Nephron progenitor cell (in vitro differentiated cells): ENCODE measurements around the gene SUSD1.

Experiments
- DNase-seq: peaks from one replicate; pipeline ENCODE4 v3.0.0; 2021
- H3K27ac Mint-ChIP-seq: 2 replicates; pipeline ENCODE4 v1.8.0; 2021; ENCODE audit warnings: mild to moderate bottlenecking, moderate library complexity, mixed read lengths
- H3K27me3 Mint-ChIP-seq: 2 replicates; pipeline ENCODE4 v1.8.0; 2021; ENCODE audit warnings: mild to moderate bottlenecking, low read depth, mixed read lengths; ENCODE audit not compliant: poor library complexity
- H3K36me3 Mint-ChIP-seq: 2 replicates; pipeline ENCODE4 v1.8.0; 2021; ENCODE audit warnings: low read depth, mixed read lengths
- H3K4me1 Mint-ChIP-seq: 2 replicates; pipeline ENCODE4 v1.8.0; 2021; ENCODE audit warnings: mixed read lengths
- H3K4me3 Mint-ChIP-seq: 2 replicates; pipeline ENCODE4 v1.8.0; 2021; ENCODE audit warnings: mild to moderate bottlenecking, moderate library complexity, mixed read lengths
- H3K9me3 Mint-ChIP-seq: 2 replicates; pipeline ENCODE4 v1.8.0; 2021; ENCODE audit warnings: mild to moderate bottlenecking, moderate library complexity, mixed read lengths
- CTCF ChIP-seq: fragments of 200-600 bp; sonication (generic); IDR thresholded peaks from 2 replicates; pipeline ENCODE4 v1.5.0; 2021; ENCODE audit warnings: antibody characterized with exemption

The SUSD1 gene

GRCh38 chr9:112032009-112032408 is 143.1 kb downstream of the SUSD1 start:
- no peak overlapping the region for H3K4me3 Mint-ChIP-seq
- no peak for TF ChIP-seq CTCF
- H3K36me3 Mint-ChIP-seq: peaks cover 13% of the 10 kb centered on the region
- H3K9me3 Mint-ChIP-seq: no peaks in the 10 kb centered on the region
- no peaks in the 10 kb centered on the region for H3K27me3 Mint-ChIP-seq
- H3K27ac Mint-ChIP-seq: peak overlapping the region; percentile 11
- peaks cover 16% of the 10 kb centered on the region for H3K4me1 Mint-ChIP-seq
- DNase-seq: no peak

- Mint-ChIP-seq H3K4me3 (no peak overlapping the region), H3K4me1 (peaks cover 16% of the 10 kb centered on the region), H3K27me3 (no peaks in the 10 kb centered on the region), H3K27ac (no peak overlapping the region), H3K36me3 (peaks cover 11% of the 10 kb centered on the region), H3K9me3 (no peaks in the 10 kb centered on the region)
- DNase-seq: no peak
- no peak for TF ChIP-seq CTCF
Observed at GRCh38 chr9:112031400-112031799, 143.7 kb downstream of the SUSD1 start.

GRCh38 chr9:112029921-112030444 is 145.1 kb downstream of the SUSD1 start:
- Mint-ChIP-seq H3K36me3 (peaks cover 2% of the 10 kb centered on the region), H3K9me3 (peaks cover 4% of the 10 kb centered on the region), H3K27me3 (peaks cover 4% of the 10 kb centered on the region), H3K4me1 (peaks cover 11% of the 10 kb centered on the region), H3K27ac (peak overlapping the region; percentile 1), H3K4me3 (no peak overlapping the region)
- no peak for DNase-seq
- TF ChIP-seq CTCF: no peak

- peaks cover 4% of the 10 kb centered on the region for H3K9me3 Mint-ChIP-seq
- H3K27ac Mint-ChIP-seq: no peak overlapping the region
- H3K4me1 Mint-ChIP-seq: peaks cover 9% of the 10 kb centered on the region
Observed at GRCh38 chr9:112028242-112029221, 146.6 kb downstream of the SUSD1 start.

GRCh38 chr9:112025850-112026249 is 149.2 kb downstream of the SUSD1 start:
- no peak for DNase-seq
- H3K36me3 Mint-ChIP-seq: no peaks in the 10 kb centered on the region
- H3K27me3 Mint-ChIP-seq: peaks cover 4% of the 10 kb centered on the region
- no peak overlapping the region for H3K27ac Mint-ChIP-seq
- peaks cover 4% of the 10 kb centered on the region for H3K9me3 Mint-ChIP-seq
- peaks cover 9% of the 10 kb centered on the region for H3K4me1 Mint-ChIP-seq
- TF ChIP-seq CTCF: no peak
- H3K4me3 Mint-ChIP-seq: no peak overlapping the region

More at GRCh38 chr9:112028242-112029221, 146.6 kb downstream of the SUSD1 start:
- DNase-seq: no peak
- Mint-ChIP-seq H3K27me3 (peaks cover 4% of the 10 kb centered on the region), H3K4me3 (no peak overlapping the region), H3K36me3 (no peaks in the 10 kb centered on the region)
- TF ChIP-seq CTCF: no peak
